HG02588 (cell line): ENCODE data around the gene FECH.

Source experiments
- ATAC-seq: cut with Tn5 transposase; IDR thresholded peaks from one replicate; pipeline ENCODE4 v1.9.1; 2021; ENCODE audit warnings: mild to moderate bottlenecking, moderate library complexity; ENCODE audit not compliant: unreplicated experiment

The FECH gene

GRCh38 chr18:57583297-57583835 is 3.1 kb downstream of the FECH start:
- ATAC-seq: no peak

GRCh38 chr18:57581301-57581934 is 5.1 kb downstream of the FECH start:
- peak; percentile 93 for ATAC-seq

GRCh38 chr18:57579934-57580333 is 6.6 kb downstream of the FECH start:
- ATAC-seq: no peak

GRCh38 chr18:57576316-57576715 is 10.2 kb downstream of the FECH start:
- no peak for ATAC-seq

- no peak for ATAC-seq
These were observed 11.0 kb downstream of the FECH start for GRCh38 chr18:57575542-57575941.

- ATAC-seq: no peak
These were observed 11.6 kb downstream of the FECH start for GRCh38 chr18:57574866-57575265.

GRCh38 chr18:57570162-57570561 is 16.3 kb downstream of the FECH start:
- no peak for ATAC-seq

- ATAC-seq: no peak
These were observed 17.4 kb downstream of the FECH start for GRCh38 chr18:57569133-57569532.

- no peak for ATAC-seq
These were observed 24.6 kb downstream of the FECH start for GRCh38 chr18:57561728-57562423.

- ATAC-seq: no peak
These were observed 25.2 kb downstream of the FECH start for GRCh38 chr18:57561261-57561660.

- no peak for ATAC-seq
These were observed 27.2 kb downstream of the FECH start for GRCh38 chr18:57559314-57559713.

- no peak for ATAC-seq
These were observed 31.4 kb downstream of the FECH start for GRCh38 chr18:57555134-57555533.

GRCh38 chr18:57550510-57550909 is 36.0 kb downstream of the FECH start:
- no peak for ATAC-seq

GRCh38 chr18:57547260-57547659 is 39.2 kb downstream of the FECH start:
- no peak for ATAC-seq

GRCh38 chr18:57544936-57545660 is 41.4 kb downstream of the FECH start:
- ATAC-seq: peak; percentile 73

- no peak for ATAC-seq
These were observed 42.9 kb downstream of the FECH start for GRCh38 chr18:57543560-57543959.

GRCh38 chr18:57542812-57543427 is 43.6 kb downstream of the FECH start:
- no peak for ATAC-seq

- ATAC-seq: no peak
These were observed 44.4 kb downstream of the FECH start for GRCh38 chr18:57542126-57542525.

GRCh38 chr18:57539702-57540101 is 46.8 kb downstream of the FECH start:
- ATAC-seq: no peak

GRCh38 chr18:57538614-57539013 is 47.9 kb downstream of the FECH start:
- no peak for ATAC-seq

- no peak for ATAC-seq
These were observed 52.0 kb downstream of the FECH start for GRCh38 chr18:57534511-57534909.
